ENCODE results near the gene UFD1.

Gene UFD1

GRCh38 chr22:19419086-19419463 lies 59.9 kb downstream of the UFD1 start:
- DNase-seq: no peak

GRCh38 chr22:19412923-19413322 lies 66.1 kb downstream of the UFD1 start:
- DNase-seq: no peak

DNA sequence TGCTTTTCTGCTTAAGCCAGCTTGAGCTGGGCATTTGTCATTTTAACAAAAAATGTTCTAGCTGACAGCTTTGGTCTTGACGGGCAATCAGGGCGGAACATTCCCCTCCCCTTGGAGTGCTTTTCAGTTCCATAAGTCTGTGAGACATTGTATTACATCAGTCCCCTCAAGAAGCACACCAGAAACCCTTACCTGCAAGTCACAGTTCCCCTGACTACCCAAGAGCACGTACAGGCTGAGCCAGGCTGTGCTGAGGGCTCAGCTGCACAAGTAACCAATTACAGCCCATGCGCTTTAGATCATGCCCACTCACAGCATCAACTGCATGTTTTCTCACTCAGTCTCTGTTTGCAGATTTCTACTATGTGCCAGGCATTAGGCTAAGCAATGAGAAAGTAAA lies 66.5 kb downstream of the UFD1 start:
- DNase-seq: peak; percentile 4

- no peak for DNase-seq
Observed at GRCh38 chr22:19411690-19412045, 67.3 kb downstream of the UFD1 start.

DNA sequence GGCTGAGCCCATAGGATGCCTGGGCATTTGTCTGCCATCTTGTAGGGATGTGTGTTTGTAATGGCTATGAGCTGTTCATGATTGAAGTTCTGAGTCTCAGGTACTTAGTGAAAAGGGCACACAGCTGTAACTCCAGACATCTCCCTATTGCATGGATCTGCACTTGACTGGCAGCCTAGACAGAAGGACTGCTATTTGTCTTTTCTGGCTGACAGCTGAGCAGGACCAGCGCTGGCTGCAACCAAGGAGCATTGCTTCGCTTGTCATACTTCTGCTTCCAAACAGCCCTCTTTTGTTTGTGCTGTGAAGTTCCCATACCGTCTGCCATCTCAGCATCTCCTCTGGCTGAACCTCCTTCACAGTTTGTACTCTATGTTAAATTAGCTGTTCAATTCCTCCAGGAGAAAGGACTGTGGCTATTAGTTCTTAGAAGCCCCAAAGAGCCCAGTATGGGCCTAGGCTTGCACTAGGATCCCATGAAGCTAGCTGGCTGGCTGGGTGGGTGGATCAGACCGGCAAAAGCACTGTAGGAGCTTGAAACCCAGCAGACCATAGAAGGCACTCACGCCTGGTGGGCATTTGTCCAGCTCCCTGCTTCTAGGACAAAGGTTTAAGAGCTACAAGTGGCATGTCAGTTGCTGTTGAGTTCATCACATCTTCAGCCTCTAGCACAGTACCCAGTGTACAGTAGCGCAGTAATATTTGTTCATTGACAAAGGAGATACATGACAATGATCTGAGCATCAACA lies 67.9 kb downstream of the UFD1 start:
- DNase-seq: no peak

GRCh38 chr22:19407649-19408606 lies 71.1 kb downstream of the UFD1 start:
- DNase-seq: no peak

- no peak for DNase-seq
Observed at GRCh38 chr22:19406846-19407245, 72.1 kb downstream of the UFD1 start.

DNA sequence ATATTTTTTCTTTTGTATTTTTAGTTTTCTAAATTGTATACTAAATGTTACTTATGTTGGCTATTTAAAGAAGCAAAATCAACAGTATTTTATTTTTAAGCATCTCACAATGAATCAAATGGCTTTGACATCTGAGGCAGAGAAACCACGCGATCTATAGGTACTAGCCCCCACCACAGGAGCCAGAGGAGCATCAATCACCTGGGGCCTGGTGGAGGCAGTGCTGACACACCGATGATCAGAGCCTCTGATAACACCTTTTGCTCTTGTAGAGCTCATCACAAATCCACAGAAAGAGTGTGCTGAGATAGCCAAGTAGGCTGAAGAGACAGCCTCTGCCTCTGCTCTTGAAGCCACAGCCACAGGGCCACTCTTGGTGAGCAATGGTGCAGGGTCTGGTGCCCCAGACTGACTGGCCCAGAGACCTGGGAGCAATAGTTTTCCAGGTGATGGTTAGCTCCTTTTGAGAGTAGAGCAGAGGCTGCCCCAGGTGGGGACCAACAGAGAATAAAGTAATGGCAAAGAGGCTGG lies 72.6 kb downstream of the UFD1 start:
- no peak for DNase-seq

DNA sequence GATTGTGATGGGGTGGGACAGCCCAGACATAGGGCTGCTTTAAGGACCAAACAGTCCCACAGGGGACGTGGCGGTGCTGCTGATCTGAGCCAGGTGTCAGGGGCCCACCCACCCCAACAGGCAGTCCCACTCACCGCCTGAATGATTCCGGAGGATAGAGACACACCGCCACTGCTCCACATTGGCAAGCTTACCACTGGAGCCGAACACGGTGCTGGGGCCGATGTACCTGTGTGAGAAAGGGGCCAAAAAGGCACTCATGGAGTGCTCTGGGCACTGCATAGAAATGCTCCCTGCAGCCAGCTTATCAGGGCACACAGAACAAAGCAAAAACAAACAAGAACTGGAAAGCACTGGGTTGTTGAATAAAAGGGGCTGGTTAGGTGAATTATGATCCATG lies 73.3 kb downstream of the UFD1 start:
- DNase-seq: no peak

DNA sequence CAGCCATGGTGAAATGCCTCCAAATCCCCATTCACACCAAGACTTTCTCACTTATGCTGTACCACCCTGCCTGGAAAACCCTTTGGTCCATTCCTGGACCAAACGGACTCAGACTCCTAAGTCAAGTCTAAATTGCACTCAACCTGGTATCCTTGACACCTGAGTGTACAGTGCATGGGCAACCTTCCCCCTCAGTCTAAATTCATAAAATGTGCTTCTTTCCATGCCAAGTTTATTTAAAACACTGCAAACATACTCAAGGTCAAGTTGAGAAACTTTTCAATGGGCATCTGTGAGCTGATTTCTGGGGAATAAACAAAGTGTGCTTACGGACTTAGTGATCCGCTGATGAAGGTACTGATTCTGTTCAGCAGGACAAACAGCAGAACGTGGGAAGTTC lies 73.9 kb downstream of the UFD1 start:
- DNase-seq: no peak

- no peak for DNase-seq
Observed at GRCh38 chr22:19404676-19405075, 74.3 kb downstream of the UFD1 start.

- DNase-seq: no peak
Observed at GRCh38 chr22:19402642-19403191, 76.3 kb downstream of the UFD1 start.

DNA sequence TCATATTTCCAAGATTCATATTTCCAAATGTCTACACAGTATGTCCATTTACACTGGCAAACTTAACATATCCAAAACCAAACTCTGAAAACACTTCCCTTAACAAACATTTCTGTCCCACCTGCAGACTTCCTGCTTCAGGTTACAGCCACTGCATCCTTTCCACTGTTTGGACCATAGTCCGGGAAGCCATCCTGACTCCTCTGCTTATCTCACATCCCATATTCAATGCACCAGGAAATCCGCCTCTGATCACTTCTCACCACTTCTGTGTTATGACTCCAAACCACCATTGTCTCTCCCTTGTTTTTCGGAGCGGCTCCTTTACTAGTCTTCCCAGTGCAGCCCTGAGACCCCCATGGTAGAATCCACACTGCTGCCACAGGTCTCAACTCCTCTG lies 77.5 kb downstream of the UFD1 start:
- DNase-seq: no peak

- DNase-seq: no peak
Observed at GRCh38 chr22:19400881-19401280, 78.1 kb downstream of the UFD1 start.
